Gastroesophageal sphincter (tissue), 4 donors: ENCODE data around the gene LGALS9. TPM values are rescaled to one million over a fixed set of nuclear protein-coding genes. Genes with fewer than 3 reads are reported as not detected.
"Not testable (repeated sequence)": the region's sequence is repeated elsewhere in the genome, so short reads cannot be mapped to it uniquely, and the experiment has no call there.

ENCODE experiments used
- ATAC-seq: fragments of 150-250 bp; one replicate; pipeline ENCODE4 v1.9.1; 2016; ENCODE audit warnings: mild to moderate bottlenecking, moderate library complexity
- H3K27ac ChIP-seq, 4 donors: fragments of 200-600 bp; sonication (generic) in 3 of 4; 1 replicate in 3 of 4; 2 replicates in 1 of 4; pipeline ENCODE4 v1.5.1; 2016 to 2019
- H3K27me3 ChIP-seq: fragments of 200-600 bp; sonication (generic); one replicate; pipeline ENCODE4 v1.5.1; 2019
- H3K36me3 ChIP-seq, 2 donors: fragments of 200-600 bp; sonication (generic); one replicate each; pipeline ENCODE4 v1.5.1; 2019; ENCODE audit warnings: control low read depth in 1 of 2
- H3K4me1 ChIP-seq, 3 donors: fragments of 200-600 bp; sonication (generic); 1 replicate in 2 of 3; 2 replicates in 1 of 3; pipeline ENCODE4 v1.5.1; 2016 to 2019; ENCODE audit warnings: control low read depth in 2 of 3
- H3K4me3 ChIP-seq, 2 donors: fragments of 200-600 bp; sonication (generic); one replicate each; pipeline ENCODE4 v1.5.1; 2019; ENCODE audit warnings: mild to moderate bottlenecking in 1 of 2, moderate library complexity in 1 of 2
- H3K9me3 ChIP-seq, 3 donors: fragments of 200-600 bp; sonication (generic); one replicate each; pipeline ENCODE4 v1.5.1; 2017 to 2019; ENCODE audit warnings: control low read depth in 2 of 3
- EP300 ChIP-seq: sonication (generic); formaldehyde crosslinking; IDR thresholded peaks from one replicate; pipeline ENCODE4 v1.6.1; 2017; ENCODE audit warnings: antibody characterized with exemption, mild to moderate bottlenecking
- POLR2A ChIP-seq, 2 donors: fragments of 450-650 bp; IDR thresholded peaks; one replicate each; pipeline ENCODE4 v1.6.1; 2017; ENCODE audit warnings: antibody characterized with exemption in 2 of 2, mild to moderate bottlenecking in 2 of 2, moderate library complexity in 1 of 2
- POLR2AphosphoS5 ChIP-seq: sonication (generic); formaldehyde crosslinking; IDR thresholded peaks from one replicate; pipeline ENCODE4 v1.6.1; 2017; ENCODE audit warnings: antibody characterized with exemption
- WGBS, 2 donors: methylation state at CpG; one replicate each; pipeline ENCODE4 v1.1.5; 2018; ENCODE audit warnings: low coverage in 1 of 2; 5-methylcytosine and 5-hydroxymethylcytosine counted together
- total RNA-seq, 4 donors: library from RNA; depleted of rRNA; stranded (reverse); fragments of >200 nt; gene quantifications; one replicate each; pipeline ENCODE4 v1.1.0, GENCODE V29; 2016
- TF ChIP-seq, protein P1 (sequence below), 4 experiments: fragments of 200-600 bp in 2 of 4; fragments of 450-650 bp in 2 of 4; sonication (generic) in 1 of 4; IDR thresholded peaks; one replicate each; pipeline ENCODE4 v1.5.1; 2017 to 2019; ENCODE audit warnings: antibody characterized with exemption in 4 of 4, mild to moderate bottlenecking in 2 of 4, moderate library complexity in 2 of 4

The LGALS9 gene
- total RNA-seq, 4 donors from 2014 or later, result 8.7 to 62.0 (median 27.2) TPM

DNA sequence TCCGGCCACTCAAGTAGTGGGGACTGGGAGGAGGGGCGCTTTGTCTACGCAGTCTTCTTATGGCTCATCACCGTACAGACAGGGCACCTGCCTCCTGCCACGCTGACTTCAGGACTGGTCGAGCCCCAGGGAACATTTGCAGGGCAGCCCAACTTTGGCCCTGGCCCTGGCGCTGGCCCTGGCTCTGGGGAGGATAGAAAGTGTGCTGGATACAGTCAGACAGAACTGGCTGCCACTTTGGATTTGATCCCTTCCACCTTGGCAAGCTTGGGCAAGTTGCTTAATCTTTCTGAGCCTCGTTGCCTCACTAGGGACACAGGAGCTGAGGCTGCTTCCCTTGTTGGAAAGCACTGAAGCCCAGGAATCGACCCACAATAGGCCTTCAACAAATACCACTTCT, 13.6 kb downstream of the LGALS9 start:
- no peaks in the 10 kb centered on the region for H3K27me3 ChIP-seq
- peak; percentile 68 for ATAC-seq
- WGBS, 2 donors, result 78% methylated on average over 7 of the region's 9 CpGs; no CpG with 5 or more reads in 1 of the 2 donors
- no peak overlapping the region for H3K27ac ChIP-seq
- H3K4me3 ChIP-seq, result no peak overlapping the region
- no peaks in the 10 kb centered on the region for H3K9me3 ChIP-seq
- no peaks in the 10 kb centered on the region for H3K4me1 ChIP-seq
- peaks cover 0 to 10% of the 10 kb centered on the region in 2 donors for H3K36me3 ChIP-seq
- TF ChIP-seq EP300, result no peak
- TF ChIP-seq, protein P1, sequence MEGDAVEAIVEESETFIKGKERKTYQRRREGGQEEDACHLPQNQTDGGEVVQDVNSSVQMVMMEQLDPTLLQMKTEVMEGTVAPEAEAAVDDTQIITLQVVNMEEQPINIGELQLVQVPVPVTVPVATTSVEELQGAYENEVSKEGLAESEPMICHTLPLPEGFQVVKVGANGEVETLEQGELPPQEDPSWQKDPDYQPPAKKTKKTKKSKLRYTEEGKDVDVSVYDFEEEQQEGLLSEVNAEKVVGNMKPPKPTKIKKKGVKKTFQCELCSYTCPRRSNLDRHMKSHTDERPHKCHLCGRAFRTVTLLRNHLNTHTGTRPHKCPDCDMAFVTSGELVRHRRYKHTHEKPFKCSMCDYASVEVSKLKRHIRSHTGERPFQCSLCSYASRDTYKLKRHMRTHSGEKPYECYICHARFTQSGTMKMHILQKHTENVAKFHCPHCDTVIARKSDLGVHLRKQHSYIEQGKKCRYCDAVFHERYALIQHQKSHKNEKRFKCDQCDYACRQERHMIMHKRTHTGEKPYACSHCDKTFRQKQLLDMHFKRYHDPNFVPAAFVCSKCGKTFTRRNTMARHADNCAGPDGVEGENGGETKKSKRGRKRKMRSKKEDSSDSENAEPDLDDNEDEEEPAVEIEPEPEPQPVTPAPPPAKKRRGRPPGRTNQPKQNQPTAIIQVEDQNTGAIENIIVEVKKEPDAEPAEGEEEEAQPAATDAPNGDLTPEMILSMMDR (IDR thresholded peaks at IDR 0.05), result no peak
- TF ChIP-seq POLR2AphosphoS5, result no peak
- TF ChIP-seq POLR2A (IDR thresholded peaks at IDR 0.05), result no peak

DNA sequence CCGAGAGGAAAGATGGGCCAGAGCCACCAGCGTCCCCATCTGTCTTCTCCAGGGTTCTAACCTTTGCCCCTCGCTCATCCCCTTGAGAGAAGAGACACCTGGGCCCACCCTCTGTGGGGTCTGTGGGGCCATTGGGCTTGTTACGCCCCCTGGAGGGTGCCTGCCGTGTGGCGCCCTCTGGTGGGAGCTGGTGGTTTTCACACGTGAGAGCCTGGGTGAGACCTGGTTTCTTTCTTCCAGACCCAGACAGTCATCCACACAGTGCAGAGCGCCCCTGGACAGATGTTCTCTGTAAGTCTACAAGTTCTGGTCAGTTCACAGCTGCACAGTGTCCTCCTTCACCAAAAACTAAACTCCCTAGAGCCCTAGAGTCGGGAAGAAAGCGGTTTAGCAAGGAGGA, 14.6 kb downstream of the LGALS9 start:
- not testable (repeated sequence) for H3K27me3 ChIP-seq, H3K36me3 ChIP-seq, H3K4me1 ChIP-seq, H3K4me3 ChIP-seq, H3K27ac ChIP-seq, ATAC-seq, H3K9me3 ChIP-seq
- no CpG with 5 or more reads among the region's 10 CpGs for WGBS, 2 donors

DNA sequence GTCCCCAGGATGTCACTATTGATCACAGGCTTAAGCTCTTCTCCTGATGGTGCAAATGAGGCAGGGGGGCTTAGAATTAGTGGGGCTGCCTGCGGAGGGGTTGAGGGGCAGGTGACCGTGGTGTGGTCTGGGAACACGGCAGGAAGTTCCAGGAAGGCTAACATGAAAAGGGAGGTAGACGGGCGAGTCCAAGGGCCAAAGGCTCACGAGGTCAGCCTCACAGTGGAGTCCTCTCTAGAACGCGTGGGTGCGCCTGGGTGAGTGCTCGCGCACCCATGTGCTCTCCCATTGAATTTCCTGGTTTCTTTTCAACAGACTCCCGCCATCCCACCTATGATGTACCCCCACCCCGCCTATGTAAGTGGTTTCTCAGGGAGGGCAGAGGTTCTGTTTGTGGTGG, 15.2 kb downstream of the LGALS9 start:
- 85 to 88% methylated on average over 5 to 6 of the region's 13 CpGs for WGBS, 2 donors
- no peaks in the 10 kb centered on the region for H3K9me3 ChIP-seq
- H3K4me3 ChIP-seq, result no peak overlapping the region
- peaks cover 6% of the 10 kb centered on the region for H3K27me3 ChIP-seq
- ATAC-seq, result no peak
- H3K4me1 ChIP-seq, result no peaks in the 10 kb centered on the region
- no peak overlapping the region for H3K27ac ChIP-seq
- no peak for TF ChIP-seq EP300
- TF ChIP-seq, protein P1 (IDR thresholded peaks at IDR 0.05), result no peak
- no peaks in the 10 kb centered on the region for H3K36me3 ChIP-seq

DNA sequence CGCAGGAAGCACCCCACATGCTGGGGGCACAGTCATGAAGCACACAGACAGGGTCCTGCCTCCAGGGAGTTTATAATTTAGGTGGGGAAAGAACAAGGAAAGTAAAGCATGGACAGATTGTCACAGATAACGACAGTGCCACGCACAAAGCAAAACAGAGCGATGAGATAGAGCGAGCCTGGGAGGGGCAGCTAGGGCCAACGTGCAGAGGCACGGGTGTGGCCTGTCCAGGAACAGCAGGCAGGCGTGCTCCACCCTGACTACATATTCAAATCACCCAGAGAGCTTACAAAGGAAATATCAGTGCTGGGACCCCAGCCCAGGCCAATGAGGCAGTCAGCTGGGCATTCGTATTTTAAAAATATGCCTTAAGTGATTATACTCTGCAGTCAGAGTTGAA, 16.8 kb downstream of the LGALS9 start:
- H3K4me3 ChIP-seq, result no peak overlapping the region
- H3K9me3 ChIP-seq, result no peaks in the 10 kb centered on the region
- no peak overlapping the region for H3K27ac ChIP-seq
- H3K36me3 ChIP-seq, result no peaks in the 10 kb centered on the region
- peaks cover 6% of the 10 kb centered on the region for H3K27me3 ChIP-seq
- H3K4me1 ChIP-seq, result no peaks in the 10 kb centered on the region
- 69 to 71% methylated on average over 4 to 9 of the region's 9 CpGs for WGBS, 2 donors
- TF ChIP-seq, protein P1 (IDR thresholded peaks at IDR 0.05), result no peak
- TF ChIP-seq EP300 (no peak), POLR2AphosphoS5 (no peak), POLR2A (IDR thresholded peaks at IDR 0.05) (no peak)
- no peak for ATAC-seq

DNA sequence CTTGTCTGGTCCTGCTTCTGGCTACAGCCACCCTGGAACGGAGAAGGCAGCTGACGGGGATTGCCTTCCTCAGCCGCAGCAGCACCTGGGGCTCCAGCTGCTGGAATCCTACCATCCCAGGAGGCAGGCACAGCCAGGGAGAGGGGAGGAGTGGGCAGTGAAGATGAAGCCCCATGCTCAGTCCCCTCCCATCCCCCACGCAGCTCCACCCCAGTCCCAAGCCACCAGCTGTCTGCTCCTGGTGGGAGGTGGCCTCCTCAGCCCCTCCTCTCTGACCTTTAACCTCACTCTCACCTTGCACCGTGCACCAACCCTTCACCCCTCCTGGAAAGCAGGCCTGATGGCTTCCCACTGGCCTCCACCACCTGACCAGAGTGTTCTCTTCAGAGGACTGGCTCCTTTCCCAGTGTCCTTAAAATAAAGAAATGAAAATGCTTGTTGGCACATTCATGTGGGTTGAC, 18.2 kb downstream of the LGALS9 start:
- H3K4me3 ChIP-seq, ATAC-seq, H3K27me3 ChIP-seq, H3K4me1 ChIP-seq, H3K36me3 ChIP-seq, H3K9me3 ChIP-seq, H3K27ac ChIP-seq: not testable (repeated sequence)
- WGBS, 2 donors, result 56% methylated on average over 3 of the region's 5 CpGs; no CpG with 5 or more reads in 1 of the 2 donors

DNA sequence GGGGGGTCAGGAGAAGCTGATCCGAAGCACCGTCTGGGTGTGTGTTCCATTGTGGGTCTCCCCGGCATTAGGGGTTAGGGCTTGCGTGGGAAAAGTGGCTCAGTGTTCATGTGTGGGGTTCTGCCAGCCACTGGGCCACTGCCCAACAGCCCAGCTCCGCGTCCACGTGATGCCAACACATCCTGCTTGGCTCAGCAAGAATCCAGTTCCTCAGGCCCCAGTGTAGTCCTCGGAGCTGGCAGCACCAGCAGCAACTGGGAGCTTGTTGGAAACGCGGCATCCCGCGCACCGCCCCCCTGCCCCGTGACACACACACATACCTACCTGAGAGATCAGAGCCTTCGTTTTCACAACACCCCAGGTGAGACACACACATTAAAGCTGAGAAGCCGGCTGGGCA, 18.9 kb downstream of the LGALS9 start:
- no peak for TF ChIP-seq POLR2AphosphoS5
- no peak for TF ChIP-seq EP300
- TF ChIP-seq, protein P1 (IDR thresholded peaks at IDR 0.05), result no peak
- no peak for TF ChIP-seq POLR2A (IDR thresholded peaks at IDR 0.05)
- no peak overlapping the region for H3K27ac ChIP-seq

More for the DNA sequence above, 18.9 kb downstream of the LGALS9 start:
- Histone ChIP-seq H3K36me3 (no peaks in the 10 kb centered on the region), H3K4me1 (no peaks in the 10 kb centered on the region), H3K9me3 (no peaks in the 10 kb centered on the region), H3K4me3 (no peak overlapping the region), H3K27me3 (peaks cover 17% of the 10 kb centered on the region)
- no peak for ATAC-seq
- WGBS, 2 donors, result 87% methylated on average over 3 of the region's 16 CpGs
